IPS-18a (cell line): ENCODE measurements around the gene SEMA3F.

Source experiments
- H3K27ac ChIP-seq: one replicate; pipeline ENCODE4 v1.5.1; 2013; ENCODE audit warnings: low read length
- H3K27me3 ChIP-seq: one replicate; pipeline ENCODE4 v1.6.1; 2013; ENCODE audit warnings: mild to moderate bottlenecking, low read length; ENCODE audit not compliant: control insufficient read depth, insufficient read depth
- H3K36me3 ChIP-seq: one replicate; pipeline ENCODE4 v1.6.1; 2013; ENCODE audit warnings: low read depth, low read length; ENCODE audit not compliant: control insufficient read depth
- H3K4me1 ChIP-seq: one replicate; pipeline ENCODE4 v1.6.1; 2013; ENCODE audit warnings: low read depth, low read length; ENCODE audit not compliant: control insufficient read depth
- H3K4me3 ChIP-seq: one replicate; pipeline ENCODE4 v1.5.1; 2013; ENCODE audit warnings: low read length
- H3K9ac ChIP-seq: one replicate; pipeline ENCODE4 v1.6.1; 2013; ENCODE audit warnings: mild to moderate bottlenecking, low read length, moderate library complexity
- H3K9me3 ChIP-seq: one replicate; pipeline ENCODE4 v1.6.1; 2013; ENCODE audit warnings: low read depth, low read length; ENCODE audit not compliant: control insufficient read depth

SEMA3F gene

DNA sequence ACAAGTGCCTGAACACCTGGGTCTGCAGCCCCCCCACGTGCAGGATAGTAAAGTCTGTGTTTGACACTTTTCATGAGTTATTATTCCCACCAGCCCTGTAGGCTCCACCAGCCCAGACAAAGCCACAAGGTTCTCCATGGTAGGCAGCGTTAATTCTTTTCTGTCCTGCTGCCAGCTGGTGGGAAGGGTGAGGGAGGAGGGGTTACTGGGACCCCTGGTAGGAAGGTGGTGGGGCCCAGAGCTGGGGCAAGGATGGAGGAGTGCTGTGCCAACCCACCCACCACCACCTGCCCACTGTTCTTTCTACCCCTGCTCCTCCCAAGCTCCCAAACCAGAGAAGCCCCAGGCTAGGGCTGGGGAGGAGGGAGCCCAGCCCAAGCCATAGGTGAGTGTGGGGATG lies 20.8 kb upstream of the SEMA3F start:
- Histone ChIP-seq H3K27ac (no peak overlapping the region), H3K9me3 (no peaks in the 10 kb centered on the region), H3K4me3 (no peak overlapping the region), H3K36me3 (no peaks in the 10 kb centered on the region), H3K9ac (no peak overlapping the region), H3K27me3 (no peaks in the 10 kb centered on the region), H3K4me1 (peaks cover 19% of the 10 kb centered on the region)

DNA sequence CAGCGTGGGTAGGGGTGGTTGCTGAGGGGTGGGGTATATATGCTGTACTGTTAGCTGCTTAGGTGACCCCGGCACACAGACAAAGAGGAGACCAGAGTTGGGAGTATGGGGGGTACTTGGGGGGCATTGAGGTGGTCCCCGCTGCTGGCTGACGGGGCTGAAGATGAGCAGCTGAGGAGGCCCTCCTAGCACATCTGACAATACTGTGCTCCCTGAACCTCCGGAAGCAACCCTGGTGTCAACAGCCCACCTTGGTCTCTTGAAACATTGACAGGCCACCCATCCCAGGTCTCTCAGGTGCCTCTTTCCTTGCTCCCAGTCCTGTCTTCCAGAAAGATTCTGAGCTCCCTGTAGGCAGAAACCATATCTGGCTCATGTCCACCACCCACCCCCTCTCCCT lies 19.2 kb upstream of the SEMA3F start:
- Histone ChIP-seq H3K9ac (no peak overlapping the region), H3K4me1 (peaks cover 23% of the 10 kb centered on the region), H3K4me3 (no peak overlapping the region), H3K27ac (no peak overlapping the region), H3K27me3 (no peaks in the 10 kb centered on the region), H3K9me3 (no peaks in the 10 kb centered on the region), H3K36me3 (no peaks in the 10 kb centered on the region)

DNA sequence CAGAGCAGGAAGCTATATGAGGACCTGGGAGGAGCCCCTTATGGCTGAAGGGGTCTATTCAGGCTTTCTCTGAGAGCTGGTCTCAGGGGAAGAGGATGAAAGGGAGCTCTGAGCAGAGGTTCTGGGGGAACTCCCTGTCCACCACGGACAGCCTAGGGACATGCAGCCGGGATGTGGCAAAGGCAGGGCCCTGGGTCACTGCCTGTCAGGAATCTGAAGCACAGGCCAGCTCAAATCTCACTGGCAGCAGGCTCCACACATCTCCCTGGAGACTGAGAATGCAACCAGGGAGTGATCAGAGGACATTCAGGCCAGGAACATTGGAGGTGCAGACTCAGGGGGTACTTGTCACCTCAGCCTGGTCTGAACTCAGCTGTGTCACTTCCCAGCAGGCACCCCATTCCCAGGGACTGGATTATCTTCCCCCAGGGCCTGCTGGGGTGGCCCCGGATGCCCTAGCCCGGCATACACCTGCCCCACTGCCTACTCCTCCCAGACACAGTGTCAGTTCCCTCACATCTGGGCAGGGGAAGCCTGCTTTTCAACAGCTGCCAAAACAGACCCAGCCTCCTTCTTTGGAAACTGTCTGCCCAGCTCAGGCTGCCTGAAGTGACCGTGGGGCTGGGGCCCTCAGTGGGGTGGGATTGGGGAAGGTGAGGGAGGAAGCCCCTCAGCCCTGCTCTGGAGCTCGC lies 18.3 kb upstream of the SEMA3F start:
- no peaks in the 10 kb centered on the region for H3K9me3 ChIP-seq
- H3K27ac ChIP-seq, result no peak overlapping the region
- H3K4me1 ChIP-seq, result peaks cover 23% of the 10 kb centered on the region
- no peak overlapping the region for H3K4me3 ChIP-seq
- H3K9ac ChIP-seq, result no peak overlapping the region
- no peaks in the 10 kb centered on the region for H3K27me3 ChIP-seq
- H3K36me3 ChIP-seq, result no peaks in the 10 kb centered on the region

DNA sequence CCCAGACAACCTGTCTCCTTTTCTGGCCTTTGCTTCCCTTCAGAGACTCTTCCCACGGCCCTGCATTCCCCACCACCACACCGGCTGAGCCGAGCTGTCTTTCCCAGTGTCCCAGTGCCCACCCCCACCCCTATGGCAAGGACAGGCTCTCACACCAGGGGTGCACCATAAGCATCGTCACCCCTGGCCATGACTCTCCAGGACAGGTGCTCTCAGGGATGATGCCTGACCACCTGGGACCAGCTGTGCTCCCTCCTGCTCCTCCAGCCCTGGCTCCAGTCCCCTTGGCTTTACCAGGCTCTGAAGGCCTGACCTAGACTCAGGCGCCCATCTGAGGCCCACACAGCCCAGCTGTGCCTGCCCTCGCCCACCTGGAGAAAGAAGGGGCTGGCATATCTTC lies 17.6 kb upstream of the SEMA3F start:
- H3K36me3 ChIP-seq, result no peaks in the 10 kb centered on the region
- no peaks in the 10 kb centered on the region for H3K9me3 ChIP-seq
- H3K4me3 ChIP-seq, result no peak overlapping the region
- no peaks in the 10 kb centered on the region for H3K27me3 ChIP-seq
- no peak overlapping the region for H3K9ac ChIP-seq
- no peak overlapping the region for H3K27ac ChIP-seq
- H3K4me1 ChIP-seq, result peaks cover 23% of the 10 kb centered on the region

DNA sequence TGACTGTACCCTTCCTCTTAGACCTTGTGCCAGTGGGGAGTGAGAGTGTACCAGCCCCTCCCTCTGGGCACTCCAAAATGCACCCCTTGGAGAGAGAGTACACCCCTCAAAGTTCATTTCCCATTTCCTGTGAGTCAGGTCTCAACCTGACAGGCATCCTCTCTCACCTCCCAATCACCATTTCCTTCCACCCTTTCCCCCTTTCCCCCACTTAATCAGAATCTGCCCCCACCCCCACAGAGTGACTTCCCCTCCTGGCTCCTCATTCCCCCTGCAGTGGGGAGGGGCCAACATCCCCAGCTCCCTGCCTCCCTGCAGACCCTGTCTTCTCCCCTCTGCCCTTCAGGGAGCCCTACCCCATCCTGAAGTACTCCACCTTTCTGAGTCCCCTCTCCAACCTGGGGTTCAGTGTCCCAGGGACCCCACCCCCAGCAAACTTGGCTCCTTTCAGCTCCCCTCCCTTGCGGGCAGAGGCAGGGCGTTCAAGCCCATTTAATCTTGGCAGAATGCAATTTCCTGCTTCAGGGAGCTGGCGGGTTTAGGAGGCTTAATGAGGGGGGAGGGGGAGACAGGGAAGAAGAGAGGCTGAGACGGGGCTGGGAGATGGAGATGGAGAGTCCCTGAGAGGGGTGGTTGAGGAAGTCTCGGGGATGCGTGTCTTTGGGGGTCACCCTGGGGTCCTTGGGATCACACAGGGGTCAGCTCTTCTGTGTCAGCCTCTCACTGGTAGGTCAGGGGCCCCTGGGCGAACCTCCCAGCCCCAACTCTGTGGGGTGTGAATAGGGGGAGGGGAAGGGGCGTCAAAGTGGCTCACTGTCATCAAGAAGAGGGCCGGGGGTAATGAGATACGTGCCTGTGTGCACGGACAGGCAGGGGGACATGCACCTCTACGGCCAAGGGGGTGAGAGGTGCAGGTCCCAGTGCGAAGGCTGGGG lies 16.6 kb upstream of the SEMA3F start:
- H3K4me1 ChIP-seq, result peaks cover 20% of the 10 kb centered on the region
- no peaks in the 10 kb centered on the region for H3K9me3 ChIP-seq
- H3K4me3 ChIP-seq, result peak overlapping the region; percentile 41
- peak overlapping the region; percentile 1 for H3K9ac ChIP-seq
- no peaks in the 10 kb centered on the region for H3K27me3 ChIP-seq
- H3K36me3 ChIP-seq, result no peaks in the 10 kb centered on the region
- H3K27ac ChIP-seq, result peak overlapping the region; percentile 38

GRCh38 chr3:50139308-50139707 lies 15.8 kb upstream of the SEMA3F start:
- Histone ChIP-seq H3K9ac (peak overlapping the region; percentile 1), H3K27ac (peak overlapping the region; percentile 9), H3K9me3 (no peaks in the 10 kb centered on the region), H3K4me3 (peak overlapping the region; percentile 41), H3K36me3 (no peaks in the 10 kb centered on the region), H3K27me3 (no peaks in the 10 kb centered on the region), H3K4me1 (peaks cover 20% of the 10 kb centered on the region)

DNA sequence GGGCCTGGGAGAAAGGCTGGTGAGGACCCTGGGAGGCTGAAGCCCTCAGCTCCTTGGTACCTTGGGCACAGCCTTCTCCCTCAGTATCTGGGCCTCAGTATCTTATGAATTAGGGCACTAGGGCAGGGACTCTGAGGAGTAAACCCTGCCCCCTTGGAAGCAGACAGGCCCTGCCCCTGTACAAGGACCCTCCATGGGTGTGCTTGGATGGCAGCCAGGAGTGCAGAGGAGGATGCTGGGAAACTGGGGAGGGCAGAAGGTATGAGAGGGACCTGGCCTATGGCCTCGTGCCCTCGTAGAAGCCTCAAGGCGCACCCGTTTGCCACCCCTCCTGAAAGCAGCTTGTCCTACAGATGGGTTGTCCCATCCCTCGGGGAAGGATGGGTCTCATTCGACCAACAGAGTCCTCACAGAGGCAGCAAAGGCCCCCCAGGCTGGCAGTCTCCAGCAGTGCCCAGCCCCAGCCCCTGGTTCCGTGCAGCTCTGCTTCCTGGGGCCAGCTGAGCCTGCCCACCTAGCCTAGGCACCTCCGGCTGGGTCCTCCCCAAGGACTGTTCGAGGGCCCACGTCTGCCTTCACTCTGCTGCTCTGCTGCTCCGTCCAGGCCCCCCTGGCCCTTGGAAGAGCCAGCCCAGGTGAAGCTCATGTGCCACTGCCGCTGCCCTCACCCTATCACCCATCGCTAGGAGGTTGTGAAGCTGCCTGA lies 15.3 kb upstream of the SEMA3F start:
- Histone ChIP-seq H3K4me1 (peaks cover 20% of the 10 kb centered on the region), H3K27ac (no peak overlapping the region), H3K36me3 (no peaks in the 10 kb centered on the region), H3K9ac (no peak overlapping the region), H3K27me3 (no peaks in the 10 kb centered on the region), H3K9me3 (no peaks in the 10 kb centered on the region), H3K4me3 (peak overlapping the region; percentile 41)

DNA sequence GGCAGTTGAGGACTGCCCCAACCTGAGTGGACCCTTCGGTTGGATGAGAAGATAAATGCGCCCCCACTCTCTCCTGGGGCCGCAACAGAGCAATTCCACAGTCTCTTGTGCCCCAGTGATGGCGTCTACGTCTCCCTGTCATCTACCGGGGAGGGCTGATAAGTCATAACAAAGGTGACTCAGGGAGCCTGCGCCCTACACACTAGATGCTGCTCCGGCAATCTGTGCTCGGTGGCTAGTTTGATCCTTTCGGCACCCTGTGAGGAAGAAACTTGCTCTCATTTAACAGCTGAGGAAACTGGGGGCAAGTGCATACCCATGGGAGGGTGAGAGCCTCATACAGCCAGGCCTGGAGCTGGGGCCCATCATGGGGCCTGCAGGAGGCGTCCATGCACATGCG lies 14.1 kb upstream of the SEMA3F start:
- Histone ChIP-seq H3K27ac (no peak overlapping the region), H3K27me3 (no peaks in the 10 kb centered on the region), H3K36me3 (no peaks in the 10 kb centered on the region), H3K4me1 (peaks cover 20% of the 10 kb centered on the region), H3K9ac (no peak overlapping the region), H3K9me3 (no peaks in the 10 kb centered on the region), H3K4me3 (no peak overlapping the region)

GRCh38 chr3:50146316-50146901 lies 8.7 kb upstream of the SEMA3F start:
- Histone ChIP-seq H3K27me3 (no peaks in the 10 kb centered on the region), H3K4me1 (no peaks in the 10 kb centered on the region), H3K27ac (no peak overlapping the region), H3K9me3 (no peaks in the 10 kb centered on the region), H3K4me3 (no peak overlapping the region), H3K36me3 (no peaks in the 10 kb centered on the region), H3K9ac (no peak overlapping the region)

- Histone ChIP-seq H3K27me3 (no peaks in the 10 kb centered on the region), H3K27ac (no peak overlapping the region), H3K9me3 (no peaks in the 10 kb centered on the region), H3K9ac (no peak overlapping the region), H3K36me3 (no peaks in the 10 kb centered on the region), H3K4me1 (no peaks in the 10 kb centered on the region), H3K4me3 (no peak overlapping the region)
Measured at GRCh38 chr3:50147016-50147415, 8.1 kb upstream of the SEMA3F start.

DNA sequence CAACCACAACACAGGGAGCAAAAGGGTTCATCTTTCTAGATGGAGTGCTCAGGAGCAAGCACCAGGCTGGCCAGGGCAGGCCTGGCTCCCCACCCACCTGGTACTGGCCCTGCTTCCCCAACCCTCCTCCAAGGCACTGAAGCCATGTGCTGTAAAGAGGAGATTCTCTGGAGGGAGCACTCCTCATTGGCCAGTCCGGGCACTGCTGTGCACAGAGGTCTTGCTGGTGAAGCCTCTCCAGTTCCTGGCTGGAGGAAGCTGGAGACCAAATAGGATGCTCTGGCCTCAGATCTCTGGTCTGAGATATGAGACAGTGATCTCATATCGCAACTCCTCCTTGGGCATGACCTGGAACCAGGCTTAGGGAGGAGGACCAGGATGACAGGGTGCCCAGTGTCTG lies 7.7 kb upstream of the SEMA3F start:
- no peaks in the 10 kb centered on the region for H3K27me3 ChIP-seq
- no peak overlapping the region for H3K4me3 ChIP-seq
- H3K4me1 ChIP-seq, result no peaks in the 10 kb centered on the region
- no peaks in the 10 kb centered on the region for H3K9me3 ChIP-seq
- H3K9ac ChIP-seq, result no peak overlapping the region
- no peaks in the 10 kb centered on the region for H3K36me3 ChIP-seq
- H3K27ac ChIP-seq, result no peak overlapping the region
